Measurements from ENCODE around the gene FASTKD3. TPM values are rescaled to one million over a fixed set of nuclear protein-coding genes. Genes with fewer than 3 reads are reported as not detected.

FASTKD3 gene
- total and polyA plus RNA-seq, 2 donors from 2014 or later, result 11.3 to 15.3 TPM

- DNase-seq, result no peak
- no peak overlapping the region for H3K4me3 ChIP-seq (ENCODE audit: low read length in 3 of 3)
- H3K9me3 ChIP-seq (ENCODE audit: control insufficient read depth in 2 of 3, insufficient read depth in 1 of 3, low read length in 3 of 3), result no peaks in the 10 kb centered on the region
- no peak for TF ChIP-seq CTCF (IDR thresholded peaks at IDR 0.05; ENCODE audit: borderline replicate concordance, extremely low read depth, insufficient read depth)
- FAIRE-seq, result no peak
- H3K27me3 ChIP-seq (ENCODE audit: control insufficient read depth, insufficient read depth, low read length), result no peaks in the 10 kb centered on the region
- intact Hi-C loops (cut with DNase I), result no loop called here
- H3K36me3 ChIP-seq (ENCODE audit: control insufficient read depth in 2 of 3, insufficient read depth in 3 of 3, low read length in 3 of 3), result no peaks in the 10 kb centered on the region
- H3K4me1 ChIP-seq (ENCODE audit: control insufficient read depth in 2 of 3, insufficient read depth in 2 of 3, low read depth in 1 of 3, low read length in 3 of 3), result no peaks in the 10 kb centered on the region
- H3K9ac ChIP-seq (ENCODE audit: low read length in 3 of 3), result no peak overlapping the region
- H3K27ac ChIP-seq (ENCODE audit: low read depth in 2 of 2, low read length in 2 of 2), result no peak overlapping the region
Measured at GRCh38 chr5:7824995-7825394, 43.8 kb downstream of the FASTKD3 start.

DNA sequence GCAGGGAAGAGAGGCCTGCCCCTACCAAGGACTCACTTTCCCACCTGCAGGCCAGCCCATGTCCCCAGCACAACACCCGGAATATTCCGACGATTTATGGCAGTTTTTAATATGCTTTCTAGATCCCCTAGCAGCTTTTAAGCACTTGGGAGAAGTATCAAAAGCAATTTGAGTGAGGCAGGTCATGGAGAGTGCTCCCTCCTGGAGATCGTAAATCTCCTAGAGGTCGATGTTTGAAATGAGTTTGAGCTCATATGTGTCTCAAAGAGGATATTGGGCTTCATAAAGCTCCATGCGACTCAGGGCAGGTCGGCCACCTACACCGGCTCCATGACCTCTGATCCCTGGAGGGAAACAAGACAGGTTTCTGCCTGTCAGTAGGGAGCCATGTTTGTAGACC lies 45.2 kb downstream of the FASTKD3 start:
- H3K36me3 ChIP-seq (ENCODE audit: control insufficient read depth in 2 of 3, insufficient read depth in 3 of 3, low read length in 3 of 3), result no peaks in the 10 kb centered on the region
- DNase-seq, result peak in 1 of 5 donors; percentile 37
- no peaks in the 10 kb centered on the region for H3K27me3 ChIP-seq (ENCODE audit: control insufficient read depth, insufficient read depth, low read length)
- no peak overlapping the region for H3K4me3 ChIP-seq (ENCODE audit: low read length in 3 of 3)
- no peaks in the 10 kb centered on the region for H3K9me3 ChIP-seq (ENCODE audit: control insufficient read depth in 2 of 3, insufficient read depth in 1 of 3, low read length in 3 of 3)
- intact Hi-C loops (cut with DNase I), result no loop called here
- H3K9ac ChIP-seq (ENCODE audit: low read length in 3 of 3), result no peak overlapping the region
- no peak overlapping the region for H3K27ac ChIP-seq (ENCODE audit: low read depth in 2 of 2, low read length in 2 of 2)
- FAIRE-seq, result no peak
- TF ChIP-seq CTCF (IDR thresholded peaks at IDR 0.05; ENCODE audit: borderline replicate concordance, extremely low read depth, insufficient read depth), result no peak
- no peaks in the 10 kb centered on the region for H3K4me1 ChIP-seq (ENCODE audit: control insufficient read depth in 2 of 3, insufficient read depth in 2 of 3, low read depth in 1 of 3, low read length in 3 of 3)

DNA sequence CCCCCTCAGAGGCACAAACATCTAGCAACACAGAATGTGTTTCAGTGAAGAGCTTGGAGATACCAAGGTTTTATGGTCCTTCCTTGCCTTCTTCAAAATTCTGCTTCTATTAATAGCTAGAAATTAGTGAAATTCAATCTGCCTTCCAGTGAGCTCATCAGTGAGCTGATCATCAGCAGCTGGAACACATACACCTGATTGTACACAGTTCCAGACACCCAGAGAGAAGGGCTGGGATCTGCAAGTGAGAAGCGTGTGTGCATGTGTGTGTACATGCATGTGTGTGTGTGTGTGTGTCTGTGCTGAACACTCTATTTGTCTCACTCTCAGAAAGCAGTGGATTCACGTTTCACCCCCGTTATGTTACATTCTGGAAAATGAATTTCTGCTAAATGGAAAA lies 46.4 kb downstream of the FASTKD3 start:
- no peak overlapping the region for H3K27ac ChIP-seq (ENCODE audit: low read depth in 2 of 2, low read length in 2 of 2)
- no peak for DNase-seq
- no peaks in the 10 kb centered on the region for H3K9me3 ChIP-seq (ENCODE audit: control insufficient read depth in 2 of 3, insufficient read depth in 1 of 3, low read length in 3 of 3)
- H3K9ac ChIP-seq (ENCODE audit: low read length in 3 of 3), result no peak overlapping the region
- intact Hi-C loops (cut with DNase I), result no loop called here
- H3K27me3 ChIP-seq (ENCODE audit: control insufficient read depth, insufficient read depth, low read length), result no peaks in the 10 kb centered on the region
- no peaks in the 10 kb centered on the region for H3K4me1 ChIP-seq (ENCODE audit: control insufficient read depth in 2 of 3, insufficient read depth in 2 of 3, low read depth in 1 of 3, low read length in 3 of 3)
- no peak for TF ChIP-seq CTCF (IDR thresholded peaks at IDR 0.05; ENCODE audit: borderline replicate concordance, extremely low read depth, insufficient read depth)
- H3K4me3 ChIP-seq (ENCODE audit: low read length in 3 of 3), result no peak overlapping the region
- no peaks in the 10 kb centered on the region for H3K36me3 ChIP-seq (ENCODE audit: control insufficient read depth in 2 of 3, insufficient read depth in 3 of 3, low read length in 3 of 3)
- no peak for FAIRE-seq

DNA sequence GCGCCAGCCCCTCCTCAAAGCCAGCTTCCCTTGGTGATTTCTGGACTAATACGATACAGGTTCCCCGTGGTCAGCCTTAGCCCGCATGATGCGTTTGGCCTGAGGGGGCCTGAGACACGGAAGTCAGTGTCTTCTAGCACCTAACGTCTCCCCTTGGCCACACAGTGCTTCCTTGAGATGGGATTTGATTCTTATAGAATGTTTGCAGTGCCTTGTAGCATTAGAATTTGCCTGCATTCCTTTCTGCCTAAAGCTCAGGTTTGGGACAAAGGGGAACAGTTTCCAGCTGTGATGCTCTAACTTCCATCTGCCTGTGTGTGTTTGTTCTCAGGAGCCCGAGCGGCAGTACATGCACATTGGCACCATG lies 52.3 kb downstream of the FASTKD3 start:
- H3K27ac ChIP-seq (ENCODE audit: low read depth in 2 of 2, low read length in 2 of 2), result no peak overlapping the region
- no peaks in the 10 kb centered on the region for H3K27me3 ChIP-seq (ENCODE audit: control insufficient read depth, insufficient read depth, low read length)
- TF ChIP-seq CTCF (IDR thresholded peaks at IDR 0.05; ENCODE audit: borderline replicate concordance, extremely low read depth, insufficient read depth), result no peak
- no peaks in the 10 kb centered on the region for H3K9me3 ChIP-seq (ENCODE audit: control insufficient read depth in 2 of 3, insufficient read depth in 1 of 3, low read length in 3 of 3)
- H3K4me1 ChIP-seq (ENCODE audit: control insufficient read depth in 2 of 3, insufficient read depth in 2 of 3, low read depth in 1 of 3, low read length in 3 of 3), result no peaks in the 10 kb centered on the region
- intact Hi-C loops (cut with DNase I), result no loop called here
- no peak overlapping the region for H3K9ac ChIP-seq (ENCODE audit: low read length in 3 of 3)
- H3K36me3 ChIP-seq (ENCODE audit: control insufficient read depth in 2 of 3, insufficient read depth in 3 of 3, low read length in 3 of 3), result no peaks in the 10 kb centered on the region
- DNase-seq (no peak), FAIRE-seq (no peak)
- H3K4me3 ChIP-seq (ENCODE audit: low read length in 3 of 3), result no peak overlapping the region
